ENCODE measurements around the gene PTGFR. TPM values are rescaled to one million over a fixed set of nuclear protein-coding genes. Genes with fewer than 3 reads are reported as not detected.

Gene PTGFR, protein sequence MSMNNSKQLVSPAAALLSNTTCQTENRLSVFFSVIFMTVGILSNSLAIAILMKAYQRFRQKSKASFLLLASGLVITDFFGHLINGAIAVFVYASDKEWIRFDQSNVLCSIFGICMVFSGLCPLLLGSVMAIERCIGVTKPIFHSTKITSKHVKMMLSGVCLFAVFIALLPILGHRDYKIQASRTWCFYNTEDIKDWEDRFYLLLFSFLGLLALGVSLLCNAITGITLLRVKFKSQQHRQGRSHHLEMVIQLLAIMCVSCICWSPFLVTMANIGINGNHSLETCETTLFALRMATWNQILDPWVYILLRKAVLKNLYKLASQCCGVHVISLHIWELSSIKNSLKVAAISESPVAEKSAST
- total RNA-seq: 67.7 and 81.9 TPM in 2 replicates

DNA sequence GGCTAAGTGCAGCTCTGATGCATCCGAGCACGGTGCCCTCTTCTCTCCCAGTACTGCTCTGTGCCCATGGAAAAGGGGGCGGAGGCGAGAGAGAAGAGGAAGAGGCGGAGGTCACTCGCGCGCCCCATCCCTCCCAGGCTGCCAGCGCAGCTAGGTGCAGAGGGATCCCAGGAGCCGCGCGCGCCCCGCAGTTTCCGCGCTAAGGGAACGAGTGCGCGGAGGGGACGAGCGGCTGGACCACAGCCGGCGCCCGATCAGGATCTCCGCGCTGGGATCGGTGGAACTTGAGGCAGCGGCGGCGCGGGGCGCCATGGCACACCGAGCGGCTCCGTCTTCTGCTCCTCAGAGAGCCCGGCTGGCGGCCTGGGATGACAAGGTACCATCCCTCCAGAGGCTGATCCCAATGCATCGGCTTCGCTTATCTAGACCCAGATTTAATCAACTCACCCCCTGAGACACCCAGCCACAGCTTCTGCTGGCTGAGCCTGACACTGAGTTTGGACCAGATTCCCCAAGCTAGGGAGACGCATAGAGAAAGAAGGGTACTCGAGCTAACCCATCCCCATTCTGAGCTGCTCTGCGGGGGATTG lies at the start of gene PTGFR:
Gene PTGFR, plus strand, starts transcription at position 114 of the 590 bp plus-strand sequence. CDS start 1,770 bp downstream, outside the sequence.
- H3K79me2 ChIP-seq (ENCODE audit: insufficient read depth, low read length): peaks cover 18% of the 10 kb centered on the region
- H3K4me2 ChIP-seq (ENCODE audit: insufficient read depth, low read length): peak within 1 kb of the TSS; percentile 92
- peak within 1 kb of the TSS; percentile 80 for H3K4me3 ChIP-seq (ENCODE audit: insufficient read depth, low read length)
- no peaks in the 10 kb centered on the region for H3K9me3 ChIP-seq (ENCODE audit: low read depth, low read length)
- H2AFZ ChIP-seq (ENCODE audit: low read length): peak within 1 kb of the TSS; percentile 91
- peaks cover 24% of the 10 kb centered on the region for H3K4me1 ChIP-seq (ENCODE audit: insufficient read depth, low read length)
- TF ChIP-seq, protein P1, sequence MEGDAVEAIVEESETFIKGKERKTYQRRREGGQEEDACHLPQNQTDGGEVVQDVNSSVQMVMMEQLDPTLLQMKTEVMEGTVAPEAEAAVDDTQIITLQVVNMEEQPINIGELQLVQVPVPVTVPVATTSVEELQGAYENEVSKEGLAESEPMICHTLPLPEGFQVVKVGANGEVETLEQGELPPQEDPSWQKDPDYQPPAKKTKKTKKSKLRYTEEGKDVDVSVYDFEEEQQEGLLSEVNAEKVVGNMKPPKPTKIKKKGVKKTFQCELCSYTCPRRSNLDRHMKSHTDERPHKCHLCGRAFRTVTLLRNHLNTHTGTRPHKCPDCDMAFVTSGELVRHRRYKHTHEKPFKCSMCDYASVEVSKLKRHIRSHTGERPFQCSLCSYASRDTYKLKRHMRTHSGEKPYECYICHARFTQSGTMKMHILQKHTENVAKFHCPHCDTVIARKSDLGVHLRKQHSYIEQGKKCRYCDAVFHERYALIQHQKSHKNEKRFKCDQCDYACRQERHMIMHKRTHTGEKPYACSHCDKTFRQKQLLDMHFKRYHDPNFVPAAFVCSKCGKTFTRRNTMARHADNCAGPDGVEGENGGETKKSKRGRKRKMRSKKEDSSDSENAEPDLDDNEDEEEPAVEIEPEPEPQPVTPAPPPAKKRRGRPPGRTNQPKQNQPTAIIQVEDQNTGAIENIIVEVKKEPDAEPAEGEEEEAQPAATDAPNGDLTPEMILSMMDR (IDR thresholded peaks at IDR 0.05; ENCODE audit: extremely low read depth, low read depth, low read length): no peak
- peak; percentile 86 for DNase-seq (ENCODE audit: insufficient read length, low spot score, missing footprints)
- peak within 1 kb of the TSS; percentile 38 for H3K27ac ChIP-seq (ENCODE audit: low read depth, low read length)
- H3K27me3 ChIP-seq (ENCODE audit: insufficient read depth, low read length): no peaks in the 10 kb centered on the region
- H4K20me1 ChIP-seq (ENCODE audit: insufficient read depth, low read length): no peaks in the 10 kb centered on the region
- peaks cover 4% of the 10 kb centered on the region for H3K36me3 ChIP-seq (ENCODE audit: insufficient read depth, low read length)

DNA sequence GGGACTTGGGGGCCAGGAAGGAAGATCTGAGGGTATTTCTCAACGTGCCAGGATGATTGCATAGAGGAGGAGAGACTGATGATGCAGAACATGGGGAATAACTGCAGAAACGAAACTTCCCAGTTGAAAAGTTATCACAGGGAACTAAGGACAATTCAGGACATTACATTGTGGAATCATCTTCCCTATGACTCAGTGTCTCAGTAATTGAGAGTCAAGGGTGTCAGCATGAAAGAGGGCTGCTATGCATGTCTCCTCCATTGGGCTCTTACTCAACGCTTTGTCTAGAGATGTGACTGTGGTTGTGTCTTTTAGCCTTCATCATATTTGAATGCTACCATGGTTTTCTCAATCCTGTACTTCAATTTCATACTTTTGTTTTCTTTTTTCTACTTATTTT lies 48.9 kb upstream of the PTGFR start:
- Histone ChIP-seq H2AFZ (ENCODE audit: low read length) (no peak overlapping the region), H3K27me3 (ENCODE audit: insufficient read depth, low read length) (no peaks in the 10 kb centered on the region), H4K20me1 (ENCODE audit: insufficient read depth, low read length) (no peaks in the 10 kb centered on the region), H3K27ac (ENCODE audit: low read depth, low read length) (no peak overlapping the region), H3K4me3 (ENCODE audit: insufficient read depth, low read length) (no peak overlapping the region), H3K79me2 (ENCODE audit: insufficient read depth, low read length) (no peaks in the 10 kb centered on the region), H3K4me1 (ENCODE audit: insufficient read depth, low read length) (peaks cover 7% of the 10 kb centered on the region), H3K4me2 (ENCODE audit: insufficient read depth, low read length) (peak overlapping the region; percentile 12), H3K9me3 (ENCODE audit: low read depth, low read length) (no peaks in the 10 kb centered on the region), H3K36me3 (ENCODE audit: insufficient read depth, low read length) (no peaks in the 10 kb centered on the region)
- TF ChIP-seq, protein P1 (IDR thresholded peaks at IDR 0.05; ENCODE audit: extremely low read depth, low read depth, low read length): no peak
- DNase-seq (ENCODE audit: insufficient read length, low spot score, missing footprints): peak; percentile 22

DNA sequence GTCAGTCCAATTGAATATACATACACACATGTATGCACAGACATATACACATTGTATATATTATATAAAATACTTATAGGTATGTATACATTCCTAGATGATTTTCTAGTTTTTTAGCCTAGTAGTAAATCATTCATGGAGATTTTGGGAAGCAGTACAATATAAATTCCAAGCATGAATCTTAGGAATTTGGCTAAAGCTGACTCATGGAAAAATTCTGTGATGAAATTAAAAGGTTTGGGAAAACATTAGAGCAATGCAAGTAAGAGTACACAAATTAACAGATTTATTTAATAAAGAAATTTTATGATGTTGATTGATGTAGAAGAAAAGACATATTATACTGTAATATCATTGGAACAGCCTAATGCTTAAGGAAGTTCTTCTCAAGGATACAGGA lies 43.7 kb upstream of the PTGFR start:
- no peak for DNase-seq (ENCODE audit: insufficient read length, low spot score, missing footprints)
- TF ChIP-seq, protein P1 (IDR thresholded peaks at IDR 0.05; ENCODE audit: extremely low read depth, low read depth, low read length): no peak
- no peaks in the 10 kb centered on the region for H4K20me1 ChIP-seq (ENCODE audit: insufficient read depth, low read length)
- peaks cover 5% of the 10 kb centered on the region for H3K4me1 ChIP-seq (ENCODE audit: insufficient read depth, low read length)
- no peaks in the 10 kb centered on the region for H3K36me3 ChIP-seq (ENCODE audit: insufficient read depth, low read length)
- peaks cover 2% of the 10 kb centered on the region for H3K9me3 ChIP-seq (ENCODE audit: low read depth, low read length)
- no peak overlapping the region for H3K4me2 ChIP-seq (ENCODE audit: insufficient read depth, low read length)
- no peak overlapping the region for H2AFZ ChIP-seq (ENCODE audit: low read length)
- no peaks in the 10 kb centered on the region for H3K79me2 ChIP-seq (ENCODE audit: insufficient read depth, low read length)
- no peak overlapping the region for H3K4me3 ChIP-seq (ENCODE audit: insufficient read depth, low read length)
- no peak overlapping the region for H3K27ac ChIP-seq (ENCODE audit: low read depth, low read length)
- H3K27me3 ChIP-seq (ENCODE audit: insufficient read depth, low read length): no peaks in the 10 kb centered on the region

DNA sequence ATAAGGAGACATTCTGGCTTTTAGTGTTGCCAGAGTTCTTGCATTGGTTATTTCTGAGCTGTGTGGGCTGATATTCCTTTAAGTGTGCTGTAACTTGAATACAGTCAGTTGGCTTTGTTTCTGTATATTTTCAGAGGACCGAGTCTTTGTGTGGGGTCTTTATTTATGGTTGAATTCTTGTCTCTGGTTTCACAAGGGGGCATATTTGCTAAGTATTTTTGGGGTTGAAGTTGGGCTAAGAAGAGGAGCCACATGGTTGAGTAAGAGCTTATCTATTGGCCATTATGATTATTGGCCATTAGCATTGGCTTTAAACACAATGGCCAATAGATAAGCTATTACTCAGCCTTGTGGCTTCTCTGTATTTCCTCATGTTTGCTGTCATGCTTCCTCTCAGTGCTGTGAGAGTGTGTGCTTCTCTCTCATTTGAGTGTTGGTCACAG lies 26.3 kb upstream of the PTGFR start:
- no peak overlapping the region for H3K27ac ChIP-seq (ENCODE audit: low read depth, low read length)
- no peaks in the 10 kb centered on the region for H3K36me3 ChIP-seq (ENCODE audit: insufficient read depth, low read length)
- no peak for DNase-seq (ENCODE audit: insufficient read length, low spot score, missing footprints)
- H3K79me2 ChIP-seq (ENCODE audit: insufficient read depth, low read length): no peaks in the 10 kb centered on the region
- H3K4me1 ChIP-seq (ENCODE audit: insufficient read depth, low read length): peaks cover 5% of the 10 kb centered on the region
- no peaks in the 10 kb centered on the region for H3K27me3 ChIP-seq (ENCODE audit: insufficient read depth, low read length)
- TF ChIP-seq, protein P1 (IDR thresholded peaks at IDR 0.05; ENCODE audit: extremely low read depth, low read depth, low read length): no peak
- peaks cover 5% of the 10 kb centered on the region for H3K9me3 ChIP-seq (ENCODE audit: low read depth, low read length)
- no peak overlapping the region for H3K4me2 ChIP-seq (ENCODE audit: insufficient read depth, low read length)
- no peaks in the 10 kb centered on the region for H4K20me1 ChIP-seq (ENCODE audit: insufficient read depth, low read length)
- H3K4me3 ChIP-seq (ENCODE audit: insufficient read depth, low read length): no peak overlapping the region
- H2AFZ ChIP-seq (ENCODE audit: low read length): no peak overlapping the region

All from osteoblast (primary cell).